GM12873 (cell line): Measurements from ENCODE around the gene PNKP.

ENCODE experiments used
- CTCF ChIP-seq: IDR thresholded peaks from 2 replicates; pipeline ENCODE4 v1.5.1; 2012; ENCODE audit warnings: low read depth, mild to moderate bottlenecking, moderate library complexity, low read length, control low read depth; ENCODE audit not compliant: insufficient read depth; ENCODE audit errors: missing control alignments

The PNKP gene

GRCh38 chr19:49856574-49857021 is 10.8 kb downstream of the PNKP start:
- TF ChIP-seq CTCF, result no peak

- TF ChIP-seq CTCF, result no peak
These were observed 11.5 kb downstream of the PNKP start for GRCh38 chr19:49855676-49856573.

- no peak for TF ChIP-seq CTCF
These were observed 12.1 kb downstream of the PNKP start for GRCh38 chr19:49855277-49855675.

GRCh38 chr19:49854378-49855263 is 12.8 kb downstream of the PNKP start:
- TF ChIP-seq CTCF, result no peak

- TF ChIP-seq CTCF, result no peak
These were observed 13.5 kb downstream of the PNKP start for GRCh38 chr19:49853852-49854377.

- no peak for TF ChIP-seq CTCF
These were observed 14.7 kb downstream of the PNKP start for GRCh38 chr19:49852631-49853126.
